ENCODE data around the gene TNS1.
A peak's percentile ranks its signal among the peaks of the same experiment; 100 is the strongest.

Gene TNS1

GRCh38 chr2:217901835-217902378, 100.9 kb downstream of the TNS1 start:
- no peaks in the 10 kb centered on the region for H3K9me3 Mint-ChIP-seq
- H3K36me3 Mint-ChIP-seq, result no peaks in the 10 kb centered on the region
- no peak overlapping the region for H3K27ac Mint-ChIP-seq
- no peak for ATAC-seq
- peaks cover 49% of the 10 kb centered on the region for H3K27me3 Mint-ChIP-seq
- H3K4me1 Mint-ChIP-seq, result peaks cover 5% of the 10 kb centered on the region
- no peak overlapping the region for H3K4me3 Mint-ChIP-seq

- Mint-ChIP-seq H3K27ac (no peak overlapping the region), H3K4me3 (no peak overlapping the region), H3K9me3 (no peaks in the 10 kb centered on the region), H3K36me3 (no peaks in the 10 kb centered on the region), H3K4me1 (peaks cover 5% of the 10 kb centered on the region), H3K27me3 (peaks cover 44% of the 10 kb centered on the region)
- ATAC-seq, result no peak
Observed at GRCh38 chr2:217901400-217901799, 101.4 kb downstream of the TNS1 start.

GRCh38 chr2:217900780-217901360, 101.9 kb downstream of the TNS1 start:
- ATAC-seq, result no peak
- Mint-ChIP-seq H3K9me3 (no peaks in the 10 kb centered on the region), H3K4me3 (no peak overlapping the region), H3K27me3 (peaks cover 40% of the 10 kb centered on the region), H3K36me3 (no peaks in the 10 kb centered on the region), H3K4me1 (peaks cover 4% of the 10 kb centered on the region), H3K27ac (no peak overlapping the region)

- Mint-ChIP-seq H3K27me3 (peaks cover 38% of the 10 kb centered on the region), H3K4me3 (no peak overlapping the region), H3K36me3 (no peaks in the 10 kb centered on the region), H3K9me3 (no peaks in the 10 kb centered on the region), H3K4me1 (no peaks in the 10 kb centered on the region), H3K27ac (no peak overlapping the region)
- ATAC-seq, result no peak
Observed at GRCh38 chr2:217900010-217900779, 102.6 kb downstream of the TNS1 start.

- Mint-ChIP-seq H3K36me3 (no peaks in the 10 kb centered on the region), H3K27me3 (peaks cover 38% of the 10 kb centered on the region), H3K9me3 (no peaks in the 10 kb centered on the region), H3K27ac (no peak overlapping the region), H3K4me1 (no peaks in the 10 kb centered on the region), H3K4me3 (no peak overlapping the region)
- ATAC-seq, result peak; percentile 37
Observed at GRCh38 chr2:217899231-217900009, 103.4 kb downstream of the TNS1 start.

- Mint-ChIP-seq H3K36me3 (no peaks in the 10 kb centered on the region), H3K27me3 (peaks cover 33% of the 10 kb centered on the region), H3K27ac (no peak overlapping the region), H3K9me3 (no peaks in the 10 kb centered on the region), H3K4me3 (no peak overlapping the region), H3K4me1 (no peaks in the 10 kb centered on the region)
- ATAC-seq, result no peak
Observed at GRCh38 chr2:217897816-217898806, 104.7 kb downstream of the TNS1 start.

GRCh38 chr2:217897091-217897715, 105.6 kb downstream of the TNS1 start:
- Mint-ChIP-seq H3K9me3 (no peaks in the 10 kb centered on the region), H3K4me1 (no peaks in the 10 kb centered on the region), H3K36me3 (no peaks in the 10 kb centered on the region), H3K4me3 (no peak overlapping the region), H3K27ac (no peak overlapping the region), H3K27me3 (peaks cover 31% of the 10 kb centered on the region)
- no peak for ATAC-seq

GRCh38 chr2:217895070-217895635, 107.6 kb downstream of the TNS1 start:
- Mint-ChIP-seq H3K9me3 (no peaks in the 10 kb centered on the region), H3K27ac (no peak overlapping the region), H3K4me1 (no peaks in the 10 kb centered on the region), H3K36me3 (no peaks in the 10 kb centered on the region), H3K27me3 (peaks cover 40% of the 10 kb centered on the region), H3K4me3 (no peak overlapping the region)
- no peak for ATAC-seq

- Mint-ChIP-seq H3K4me3 (no peak overlapping the region), H3K27me3 (peaks cover 31% of the 10 kb centered on the region), H3K9me3 (no peaks in the 10 kb centered on the region), H3K36me3 (no peaks in the 10 kb centered on the region), H3K27ac (no peak overlapping the region), H3K4me1 (no peaks in the 10 kb centered on the region)
- ATAC-seq, result no peak
Observed at GRCh38 chr2:217893440-217893839, 109.4 kb downstream of the TNS1 start.

- Mint-ChIP-seq H3K9me3 (no peaks in the 10 kb centered on the region), H3K27ac (no peak overlapping the region), H3K4me3 (no peak overlapping the region), H3K36me3 (no peaks in the 10 kb centered on the region), H3K27me3 (peaks cover 30% of the 10 kb centered on the region), H3K4me1 (no peaks in the 10 kb centered on the region)
- ATAC-seq, result no peak
Observed at GRCh38 chr2:217892560-217892959, 110.2 kb downstream of the TNS1 start.

- no peak for ATAC-seq
- Mint-ChIP-seq H3K27me3 (peaks cover 28% of the 10 kb centered on the region), H3K4me1 (peaks cover 17% of the 10 kb centered on the region), H3K9me3 (no peaks in the 10 kb centered on the region), H3K4me3 (no peak overlapping the region), H3K36me3 (no peaks in the 10 kb centered on the region), H3K27ac (no peak overlapping the region)
Observed at GRCh38 chr2:217890445-217890844, 112.3 kb downstream of the TNS1 start.

GRCh38 chr2:217889656-217890055, 113.1 kb downstream of the TNS1 start:
- Mint-ChIP-seq H3K4me3 (no peak overlapping the region), H3K9me3 (no peaks in the 10 kb centered on the region), H3K27ac (no peak overlapping the region), H3K36me3 (no peaks in the 10 kb centered on the region), H3K27me3 (peaks cover 20% of the 10 kb centered on the region), H3K4me1 (peaks cover 20% of the 10 kb centered on the region)
- ATAC-seq, result no peak

- no peak overlapping the region for H3K27ac Mint-ChIP-seq
- H3K4me1 Mint-ChIP-seq, result peaks cover 20% of the 10 kb centered on the region
- ATAC-seq, result no peak
- H3K9me3 Mint-ChIP-seq, result peaks cover 3% of the 10 kb centered on the region
- H3K27me3 Mint-ChIP-seq, result peaks cover 9% of the 10 kb centered on the region
- no peak overlapping the region for H3K4me3 Mint-ChIP-seq
- no peaks in the 10 kb centered on the region for H3K36me3 Mint-ChIP-seq
Observed at GRCh38 chr2:217887841-217888701, 114.7 kb downstream of the TNS1 start.
